H9 (cell line): ENCODE results near the gene TMEM61. TPM values are rescaled to one million over a fixed set of nuclear protein-coding genes. Genes with fewer than 3 reads are reported as not detected.
A peak's percentile ranks its signal among the peaks of the same experiment; 100 is the strongest.

ENCODE experiments used
- DNase-seq: peaks from one replicate; pipeline ENCODE4 v3.0.0-alpha.2; 2017
- H2AFZ ChIP-seq: one replicate; pipeline ENCODE4 v1.6.1; 2013; ENCODE audit warnings: mild to moderate bottlenecking, low read length, control low read depth, moderate library complexity
- H2AK5ac ChIP-seq: 2 replicates; pipeline ENCODE4 v1.6.1; 2013; ENCODE audit warnings: low read length, control low read depth, mixed read lengths; ENCODE audit not compliant: insufficient read length
- H2BK120ac ChIP-seq: one replicate; pipeline ENCODE4 v1.6.1; 2013; ENCODE audit warnings: low read depth, mild to moderate bottlenecking, low read length, control low read depth, inconsistent platforms; ENCODE audit not compliant: poor library complexity, severe bottlenecking
- H2BK12ac ChIP-seq: 2 replicates; pipeline ENCODE4 v1.6.1; 2013; ENCODE audit warnings: low read length, control low read depth, mixed read lengths, low read depth; ENCODE audit not compliant: insufficient read length
- H2BK15ac ChIP-seq: 2 replicates; pipeline ENCODE4 v1.6.1; 2013; ENCODE audit warnings: low read depth, low read length, control low read depth
- H2BK20ac ChIP-seq: one replicate; pipeline ENCODE4 v1.6.1; 2013; ENCODE audit warnings: low read depth, mild to moderate bottlenecking, low read length, control low read depth, inconsistent platforms; ENCODE audit not compliant: poor library complexity, severe bottlenecking
- H2BK5ac ChIP-seq: 2 replicates; pipeline ENCODE4 v1.6.1; 2013; ENCODE audit warnings: low read length, control low read depth, mixed read lengths; ENCODE audit not compliant: insufficient read length
- H3K14ac ChIP-seq: 2 replicates; pipeline ENCODE4 v1.6.1; 2013; ENCODE audit warnings: low read length, control low read depth; ENCODE audit not compliant: insufficient read depth
- H3K18ac ChIP-seq: 2 replicates; pipeline ENCODE4 v1.6.1; 2013; ENCODE audit warnings: low read depth, mild to moderate bottlenecking, mixed read lengths, low read length, control low read depth; ENCODE audit not compliant: insufficient read length
- H3K23ac ChIP-seq: 2 replicates; pipeline ENCODE4 v1.6.1; 2013; ENCODE audit warnings: low read length, control low read depth, mixed read lengths, low read depth; ENCODE audit not compliant: insufficient read length
- H3K23me2 ChIP-seq: 2 replicates; pipeline ENCODE4 v1.6.1; 2013; ENCODE audit warnings: low read depth, mild to moderate bottlenecking, mixed read lengths, low read length, control low read depth; ENCODE audit not compliant: insufficient read length, poor library complexity, severe bottlenecking
- H3K27ac ChIP-seq: 2 replicates; pipeline ENCODE4 v1.5.1; 2013; ENCODE audit warnings: low read length, control low read depth, mixed read lengths, low read depth; ENCODE audit not compliant: insufficient read length
- H3K27me3 ChIP-seq: 2 replicates; pipeline ENCODE4 v1.6.1; 2013; ENCODE audit warnings: low read length, control low read depth, inconsistent platforms; ENCODE audit not compliant: insufficient read depth
- H3K4ac ChIP-seq: 2 replicates; pipeline ENCODE4 v1.6.1; 2013; ENCODE audit warnings: low read depth, mild to moderate bottlenecking, control low read depth, inconsistent platforms, low read length, moderate library complexity
- H3K4me1 ChIP-seq: 2 replicates; pipeline ENCODE4 v1.6.1; 2013; ENCODE audit warnings: low read length, control low read depth, inconsistent platforms; ENCODE audit not compliant: insufficient read depth
- H3K4me2 ChIP-seq: 2 replicates; pipeline ENCODE4 v1.6.1; 2013; ENCODE audit warnings: low read length, control low read depth, mixed read lengths; ENCODE audit not compliant: insufficient read length, insufficient read depth
- H3K56ac ChIP-seq: 2 replicates; pipeline ENCODE4 v1.6.1; 2013; ENCODE audit warnings: low read depth, mild to moderate bottlenecking, mixed read lengths, low read length, control low read depth; ENCODE audit not compliant: insufficient read length
- H3K79me1 ChIP-seq: 2 replicates; pipeline ENCODE4 v1.6.1; 2013; ENCODE audit warnings: low read depth, mild to moderate bottlenecking, moderate library complexity, low read length, control low read depth, inconsistent platforms; ENCODE audit not compliant: insufficient read depth, poor library complexity, severe bottlenecking
- H3K79me2 ChIP-seq: 2 replicates; pipeline ENCODE4 v1.6.1; 2013; ENCODE audit warnings: low read length, control low read depth, inconsistent platforms; ENCODE audit not compliant: insufficient read depth
- H3K9ac ChIP-seq: 2 replicates; pipeline ENCODE4 v1.6.1; 2013; ENCODE audit warnings: low read length, control low read depth, mixed read lengths; ENCODE audit not compliant: insufficient read length; ENCODE audit errors: extremely low read depth
- H3K9me3 ChIP-seq: one replicate; pipeline ENCODE4 v1.6.1; 2013; ENCODE audit warnings: low read depth, low read length, inconsistent platforms; ENCODE audit not compliant: control insufficient read depth
- H3T11ph ChIP-seq: one replicate; pipeline ENCODE4 v1.6.1; 2013; ENCODE audit warnings: mild to moderate bottlenecking, low read length, control low read depth, inconsistent platforms
- H4K20me1 ChIP-seq: one replicate; pipeline ENCODE4 v1.6.1; 2013; ENCODE audit not compliant: control insufficient read depth, insufficient read length, insufficient read depth
- H4K5ac ChIP-seq: 2 replicates; pipeline ENCODE4 v1.6.1; 2013; ENCODE audit warnings: low read depth, mild to moderate bottlenecking, mixed read lengths, low read length, control low read depth; ENCODE audit not compliant: insufficient read length
- H4K8ac ChIP-seq: replicated peaks from 2 replicates; pipeline ENCODE4 v1.6.1; 2013; ENCODE audit warnings: low read length, control low read depth, mixed read lengths, low read depth; ENCODE audit not compliant: insufficient read length
- H4K91ac ChIP-seq: 2 replicates; pipeline ENCODE4 v1.6.1; 2013; ENCODE audit warnings: low read depth, mild to moderate bottlenecking, moderate library complexity, mixed read lengths, low read length, control low read depth; ENCODE audit not compliant: insufficient read length
- H3K27ac Mint-ChIP-seq, 3 experiments: 2 replicates in 2 of 3; 3 replicates in 1 of 3; pipeline ENCODE4 v1.8.0; 2020 to 2021; ENCODE audit warnings: mixed read lengths in 3 of 3, mild to moderate bottlenecking in 1 of 3, moderate library complexity in 1 of 3
- H3K27me3 Mint-ChIP-seq: 2 replicates; pipeline ENCODE4 v1.8.0; 2021; ENCODE audit warnings: low read depth, mild to moderate bottlenecking, moderate library complexity, mixed read lengths
- H3K36me3 Mint-ChIP-seq, 3 experiments: 2 replicates in 2 of 3; 3 replicates in 1 of 3; pipeline ENCODE4 v1.8.0; 2020 to 2021; ENCODE audit warnings: low read depth in 3 of 3, mixed read lengths in 3 of 3; ENCODE audit not compliant: insufficient read depth in 1 of 3
- H3K4me1 Mint-ChIP-seq, 2 experiments: 2 replicates each; pipeline ENCODE4 v1.8.0; 2020; ENCODE audit warnings: mixed read lengths in 2 of 2
- H3K4me3 Mint-ChIP-seq, 2 experiments: 2 replicates in 1 of 2; 3 replicates in 1 of 2; pipeline ENCODE4 v1.8.0; 2020 to 2021; ENCODE audit warnings: mild to moderate bottlenecking in 2 of 2, mixed read lengths in 2 of 2, moderate library complexity in 1 of 2
- H3K9me3 Mint-ChIP-seq, 2 experiments: 2 replicates in 1 of 2; 3 replicates in 1 of 2; pipeline ENCODE4 v1.8.0; 2020; ENCODE audit warnings: mild to moderate bottlenecking in 2 of 2, mixed read lengths in 2 of 2, moderate library complexity in 1 of 2
- CTCF ChIP-seq: fragments of 200-600 bp; sonication (generic); conservative IDR thresholded peaks from 3 replicates; pipeline ENCODE4 v1.8.0; 2021; ENCODE audit warnings: antibody characterized with exemption, mild to moderate bottlenecking
- WGBS: extraction: QIAGEN DNeasy Blood & Tissue Kit; methylation state at CpG from one replicate; pipeline ENCODE4 v1.1.7; 2013; ENCODE audit warnings: missing lambda C conversion rate, low lambda C conversion rate, mixed read lengths; ENCODE audit not compliant: insufficient read length; ENCODE audit errors: extremely low coverage; 5-methylcytosine and 5-hydroxymethylcytosine counted together
- total RNA-seq: library from RNA; stranded (reverse); gene quantifications from 2 replicates; pipeline ENCODE4 v1.2.1, GENCODE V29; 2021

TMEM61 gene
- total RNA-seq, 1 experiment from 2014 or later: 0.61 TPM

GRCh38 chr1:55040083-55040932, 59.9 kb downstream of the TMEM61 start:
- H3K79me1 ChIP-seq: no peaks in the 10 kb centered on the region
- H2BK20ac ChIP-seq: no peak overlapping the region
- H3K4me3 Mint-ChIP-seq: peak overlapping the region; percentile 82 to 93
- no peaks in the 10 kb centered on the region; a peak in 2 of 5 replicates for H3K9me3 Mint-ChIP-seq
- H3K4ac ChIP-seq: no peak overlapping the region
- peak overlapping the region; percentile 85; the same call in 1 of the 2 replicates for H3K14ac ChIP-seq
- H3K23me2 ChIP-seq: peaks cover 21% of the 10 kb centered on the region
- no peak for DNase-seq
- peaks cover 10 to 30% (median 15%) of the 10 kb centered on the region in 3 experiments for H3K36me3 Mint-ChIP-seq
- H3K23ac ChIP-seq: no peak overlapping the region
- H4K5ac ChIP-seq: no peak overlapping the region
- H2AFZ ChIP-seq: no peak overlapping the region
- no peak overlapping the region for H2BK5ac ChIP-seq
- H3K27ac Mint-ChIP-seq: peak overlapping the region in 1 of 3 experiments; percentile 76; a peak in 3 of 7 replicates
- peaks cover 41 to 51% of the 10 kb centered on the region in 2 experiments for H3K4me1 Mint-ChIP-seq
- no peak overlapping the region for H4K8ac ChIP-seq
- no peak overlapping the region for H3K27ac ChIP-seq
- no peak overlapping the region for H3K18ac ChIP-seq
- no peak for TF ChIP-seq CTCF
- H3K27me3 Mint-ChIP-seq: peaks cover 49% of the 10 kb centered on the region
- H2BK12ac ChIP-seq: no peak overlapping the region
- H3K4me1 ChIP-seq: peaks cover 9% of the 10 kb centered on the region; the same call in 1 of the 2 replicates
- no peak overlapping the region for H2BK15ac ChIP-seq
- H4K20me1 ChIP-seq: no peaks in the 10 kb centered on the region
- no peak overlapping the region for H3K56ac ChIP-seq
- no peak overlapping the region for H2AK5ac ChIP-seq
- no peak overlapping the region for H2BK120ac ChIP-seq
- no peak overlapping the region for H4K91ac ChIP-seq
- H3K9ac ChIP-seq: peak overlapping the region; percentile 52
- H3K79me2 ChIP-seq: peaks cover 18% of the 10 kb centered on the region; the same call in 1 of the 2 replicates
- H3K9me3 ChIP-seq: no peaks in the 10 kb centered on the region
- WGBS: no CpG with 5 or more reads among the region's 49 CpGs
- no peak overlapping the region for H3T11ph ChIP-seq
- peak overlapping the region; percentile 46 for H3K4me2 ChIP-seq
- H3K27me3 ChIP-seq: peaks cover 11% of the 10 kb centered on the region; the same call in 1 of the 2 replicates
